Natural killer cell (primary cell): ENCODE results near the gene HAUS1. TPM values are rescaled to one million over a fixed set of nuclear protein-coding genes. Genes with fewer than 3 reads are reported as not detected.

ENCODE experiments used
- ATAC-seq, 3 donors: fragments of 150-1000 bp in 2 of 3; fragments of 200-7000 bp in 1 of 3; cut with Tn5 transposase; 1 replicate in 1 of 3; 2 replicates in 2 of 3; pipeline ENCODE4 v1.10.0; 2021; ENCODE audit warnings: mild to moderate bottlenecking in 2 of 3, moderate library complexity in 2 of 3
- DNase-seq, 2 donors: peaks; one replicate each; pipeline versions ENCODE4 v3.0.0 to v3.0.0-alpha.2; 2013 to 2021; ENCODE audit warnings: mixed read lengths in 1 of 2
- H3K27ac ChIP-seq: one replicate; pipeline ENCODE4 v1.5.1; 2013; ENCODE audit warnings: mild to moderate bottlenecking, low read length
- H3K27me3 ChIP-seq: one replicate; pipeline ENCODE4 v1.6.1; 2013; ENCODE audit warnings: low read length; ENCODE audit not compliant: control insufficient read depth, insufficient read depth
- H3K36me3 ChIP-seq: one replicate; pipeline ENCODE4 v1.6.1; 2013; ENCODE audit warnings: low read length; ENCODE audit not compliant: control insufficient read depth, insufficient read depth
- H3K4me1 ChIP-seq: one replicate; pipeline ENCODE4 v1.6.1; 2013; ENCODE audit warnings: low read length; ENCODE audit not compliant: control insufficient read depth, insufficient read depth
- H3K4me3 ChIP-seq: one replicate; pipeline ENCODE4 v1.5.1; 2013; ENCODE audit warnings: low read length
- H3K9me3 ChIP-seq: one replicate; pipeline ENCODE4 v1.6.1; 2013; ENCODE audit warnings: low read length; ENCODE audit not compliant: control insufficient read depth, insufficient read depth
- H3K27ac Mint-ChIP-seq, 2 donors: one replicate each; pipeline ENCODE4 v1.8.0; 2022; ENCODE audit warnings: mild to moderate bottlenecking in 2 of 2, mixed read lengths in 2 of 2, moderate library complexity in 1 of 2
- H3K27me3 Mint-ChIP-seq, 2 donors: one replicate each; pipeline ENCODE4 v1.8.0; 2022; ENCODE audit warnings: low read depth in 2 of 2, mixed read lengths in 2 of 2
- H3K36me3 Mint-ChIP-seq: one replicate; pipeline ENCODE4 v1.8.0; 2022; ENCODE audit warnings: mixed read lengths
- H3K4me1 Mint-ChIP-seq, 2 donors: one replicate each; pipeline ENCODE4 v1.8.0; 2022; ENCODE audit warnings: mixed read lengths in 2 of 2
- H3K4me3 Mint-ChIP-seq: one replicate; pipeline ENCODE4 v1.8.0; 2022; ENCODE audit warnings: mild to moderate bottlenecking, moderate library complexity, mixed read lengths
- H3K9me3 Mint-ChIP-seq, 2 donors: one replicate each; pipeline ENCODE4 v1.8.0; 2022; ENCODE audit warnings: mixed read lengths in 2 of 2
- WGBS: methylation state at CpG from one replicate; pipeline ENCODE4 v1.1.7; 2013; ENCODE audit warnings: missing lambda C conversion rate; ENCODE audit not compliant: insufficient coverage; 5-methylcytosine and 5-hydroxymethylcytosine counted together
- intact Hi-C: fragments of 100-400 bp; cut with micrococcal nuclease; formaldehyde crosslinking; loops from one replicate; pipeline ENCODE4 v1.14.2; 2022
- total RNA-seq, 4 donors: library from RNA; stranded (reverse); fragments of 120-200 nt in 1 of 4; gene quantifications; one replicate each; pipeline versions ENCODE4 v1.2.3 to v1.2.4, GENCODE V29; 2013 to 2022
- TF ChIP-seq, protein P1 (sequence below): fragments of 200-600 bp; IDR thresholded peaks from one replicate; pipeline ENCODE4 v1.8.0; 2022; ENCODE audit warnings: antibody characterized with exemption

Gene HAUS1
- total RNA-seq, 3 donors from 2014 or later (not counting 1 experiment from before 2014, with no cell fraction given), result 15.2 to 20.8 (median 16.3) TPM

DNA sequence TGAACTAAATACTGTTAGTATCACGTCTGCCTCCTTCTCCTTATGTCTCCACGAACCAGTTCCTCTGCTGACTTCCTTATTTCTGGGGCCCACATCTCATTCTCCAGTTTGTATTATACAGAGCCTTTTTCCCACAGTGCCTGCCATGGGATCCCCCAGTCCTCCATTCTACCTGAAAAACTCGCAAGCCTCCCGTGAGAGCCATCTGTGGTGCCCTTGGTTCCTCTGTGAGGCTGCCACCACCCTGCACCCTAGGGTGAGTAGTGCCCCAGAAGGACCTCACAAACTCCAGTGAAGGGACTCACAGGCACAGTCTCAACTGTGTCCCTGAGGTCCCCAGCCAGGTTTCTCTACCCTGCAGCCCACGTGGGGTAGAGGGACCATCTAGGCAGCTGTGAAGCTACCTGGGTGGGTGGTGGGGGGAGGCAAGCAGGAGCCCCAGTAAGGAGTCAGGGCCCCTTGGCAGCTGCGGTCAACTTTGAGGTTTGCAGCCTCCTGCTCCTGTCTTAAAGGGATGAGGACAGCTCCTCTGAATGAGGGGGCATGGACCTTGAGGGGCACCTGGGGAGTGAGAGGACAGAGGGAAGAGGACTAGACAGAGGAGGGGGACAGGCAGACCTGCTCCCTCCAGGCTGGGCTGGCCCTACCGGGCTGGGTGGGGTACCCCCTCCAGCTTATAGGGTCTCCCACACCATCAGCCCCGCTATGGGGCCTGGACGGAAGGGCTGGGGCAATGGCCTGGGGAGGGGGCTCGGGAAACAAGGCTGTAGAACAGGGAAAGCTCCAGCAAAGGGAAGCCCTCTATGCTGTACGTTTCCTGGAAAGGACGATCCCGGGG, 33.2 kb upstream of the HAUS1 start:
- DNase-seq, result peak; percentile 24 to 26
- Histone ChIP-seq H3K27ac (peak overlapping the region; percentile 49), H3K36me3 (no peaks in the 10 kb centered on the region), H3K27me3 (peaks cover 2% of the 10 kb centered on the region), H3K4me3 (peak overlapping the region; percentile 86), H3K9me3 (no peaks in the 10 kb centered on the region), H3K4me1 (peaks cover 34% of the 10 kb centered on the region)
- Mint-ChIP-seq H3K27ac (peak overlapping the region; percentile 61 to 71), H3K9me3 (no peaks in the 10 kb centered on the region), H3K4me3 (peak overlapping the region; percentile 89), H3K36me3 (no peaks in the 10 kb centered on the region), H3K4me1 (peaks cover 42 to 45% of the 10 kb centered on the region in 2 donors), H3K27me3 (no peaks in the 10 kb centered on the region)
- TF ChIP-seq, protein P1, sequence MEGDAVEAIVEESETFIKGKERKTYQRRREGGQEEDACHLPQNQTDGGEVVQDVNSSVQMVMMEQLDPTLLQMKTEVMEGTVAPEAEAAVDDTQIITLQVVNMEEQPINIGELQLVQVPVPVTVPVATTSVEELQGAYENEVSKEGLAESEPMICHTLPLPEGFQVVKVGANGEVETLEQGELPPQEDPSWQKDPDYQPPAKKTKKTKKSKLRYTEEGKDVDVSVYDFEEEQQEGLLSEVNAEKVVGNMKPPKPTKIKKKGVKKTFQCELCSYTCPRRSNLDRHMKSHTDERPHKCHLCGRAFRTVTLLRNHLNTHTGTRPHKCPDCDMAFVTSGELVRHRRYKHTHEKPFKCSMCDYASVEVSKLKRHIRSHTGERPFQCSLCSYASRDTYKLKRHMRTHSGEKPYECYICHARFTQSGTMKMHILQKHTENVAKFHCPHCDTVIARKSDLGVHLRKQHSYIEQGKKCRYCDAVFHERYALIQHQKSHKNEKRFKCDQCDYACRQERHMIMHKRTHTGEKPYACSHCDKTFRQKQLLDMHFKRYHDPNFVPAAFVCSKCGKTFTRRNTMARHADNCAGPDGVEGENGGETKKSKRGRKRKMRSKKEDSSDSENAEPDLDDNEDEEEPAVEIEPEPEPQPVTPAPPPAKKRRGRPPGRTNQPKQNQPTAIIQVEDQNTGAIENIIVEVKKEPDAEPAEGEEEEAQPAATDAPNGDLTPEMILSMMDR, result no peak
- ATAC-seq, result peak in 2 of 3 donors; percentile 13 to 39
- WGBS, result 17% methylated on average over 13 of the region's 13 CpGs
- intact Hi-C loops, result loop anchor here (2.0 to 5.0 kb wide), 3 partner anchors 16 to 384 kb away; no protein-coding TSS in a partner anchor

DNA sequence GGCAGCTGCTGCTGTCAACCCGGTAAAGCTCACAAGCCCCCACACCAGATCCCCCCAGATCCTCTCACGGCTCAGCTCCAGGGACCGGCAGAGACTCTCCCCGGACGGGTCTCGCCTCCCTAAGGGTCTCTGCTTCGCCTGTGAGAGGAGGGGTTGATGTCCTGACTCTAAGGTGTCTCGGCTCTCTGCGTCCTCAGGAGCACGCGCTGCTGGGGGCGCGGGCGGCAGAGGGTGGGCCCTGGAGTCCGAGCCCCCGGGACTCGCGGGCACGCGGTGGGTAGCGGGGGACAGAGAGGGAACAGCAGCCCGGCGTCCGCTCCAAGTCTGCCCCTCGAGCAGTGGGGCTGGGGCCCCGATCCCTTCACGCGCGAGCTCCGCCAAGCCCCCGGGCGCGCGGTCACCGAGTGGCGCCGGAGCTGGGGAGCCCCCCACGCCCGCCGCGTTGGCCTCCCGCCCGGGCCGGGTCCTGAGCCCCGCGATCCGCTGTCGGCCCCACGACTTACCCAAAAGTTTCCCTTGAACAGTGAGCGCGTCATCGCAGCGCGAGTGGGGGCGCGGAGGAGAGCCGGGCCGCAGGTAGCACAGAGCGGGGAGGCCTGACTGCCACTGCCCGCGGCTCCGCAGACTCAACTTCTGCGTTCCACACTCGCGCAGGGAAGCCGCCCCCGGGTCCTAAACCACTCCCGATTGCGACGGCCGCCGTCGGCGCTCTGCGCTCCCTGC, 32.4 kb upstream of the HAUS1 start, which contains the start of gene PSTPIP2:
Gene PSTPIP2, minus strand, starts transcription at position 608 of the 723 bp plus-strand sequence. Its CDS starts 72 bp downstream, at position 536.
- Histone ChIP-seq H3K36me3 (no peaks in the 10 kb centered on the region), H3K4me3 (peak within 1 kb of the TSS; percentile 86), H3K27ac (peak within 1 kb of the TSS; percentile 49), H3K4me1 (peaks cover 34% of the 10 kb centered on the region), H3K27me3 (peaks cover 2% of the 10 kb centered on the region), H3K9me3 (no peaks in the 10 kb centered on the region)
- whole genome bisulfite sequencing, result under 1% methylated on average over 73 of the region's 75 CpGs
- no peaks in the 10 kb centered on the region for H3K36me3 Mint-ChIP-seq
- intact Hi-C loops, result loop anchor here (2.0 to 5.0 kb wide), 7 partner anchors 17 to 451 kb away; no protein-coding TSS in a partner anchor
- DNase-seq, result peak; percentile 69 to 77
- H3K4me3 Mint-ChIP-seq, result peak within 1 kb of the TSS; percentile 91
- H3K4me1 Mint-ChIP-seq, result peaks cover 42 to 45% of the 10 kb centered on the region in 2 donors
- no peaks in the 10 kb centered on the region for H3K9me3 Mint-ChIP-seq
- H3K27me3 Mint-ChIP-seq, result no peaks in the 10 kb centered on the region
- ATAC-seq, result peak; percentile 86 to 90 (median 89)
- H3K27ac Mint-ChIP-seq, result peak within 1 kb of the TSS; percentile 61 to 71
- TF ChIP-seq, protein P1, result no peak

GRCh38 chr18:46072376-46072867, 31.8 kb upstream of the HAUS1 start:
- peaks cover 2% of the 10 kb centered on the region for H3K27me3 ChIP-seq
- WGBS, result 35% methylated on average over 24 of the region's 25 CpGs
- ATAC-seq (no peak), DNase-seq (no peak)
- Mint-ChIP-seq H3K4me3 (peak overlapping the region; percentile 91), H3K27ac (peak overlapping the region; percentile 61 to 64), H3K9me3 (no peaks in the 10 kb centered on the region), H3K4me1 (peaks cover 42 to 45% of the 10 kb centered on the region in 2 donors), H3K36me3 (no peaks in the 10 kb centered on the region), H3K27me3 (no peaks in the 10 kb centered on the region)
- H3K9me3 ChIP-seq, result no peaks in the 10 kb centered on the region
- no peak overlapping the region for H3K27ac ChIP-seq
- H3K36me3 ChIP-seq, result no peaks in the 10 kb centered on the region
- H3K4me3 ChIP-seq, result peak overlapping the region; percentile 86
- TF ChIP-seq, protein P1, result no peak
- intact Hi-C loops, result loop anchor here (2.0 to 5.0 kb wide), 6 partner anchors 44 to 452 kb away; no protein-coding TSS in a partner anchor
- H3K4me1 ChIP-seq, result peaks cover 34% of the 10 kb centered on the region
